DOHH2 (cell line): Measurements from ENCODE around the gene MPPED1.

Experiments
- EZH2phosphoT487 ChIP-seq: fragments of 200-600 bp; sonication (generic); IDR thresholded peaks from 2 replicates; pipeline ENCODE4 v1.6.1; 2017; ENCODE audit warnings: borderline replicate concordance, mild to moderate bottlenecking, antibody characterized with exemption, low read length, moderate library complexity, mixed read lengths
- TF ChIP-seq, protein P1 (sequence below): fragments of 200-600 bp; sonication (generic); IDR thresholded peaks from one replicate; pipeline ENCODE4 v1.5.1; 2014; ENCODE audit warnings: antibody characterized with exemption, mild to moderate bottlenecking, low read depth, low read length; ENCODE audit not compliant: poor library complexity, severe bottlenecking

DNA sequence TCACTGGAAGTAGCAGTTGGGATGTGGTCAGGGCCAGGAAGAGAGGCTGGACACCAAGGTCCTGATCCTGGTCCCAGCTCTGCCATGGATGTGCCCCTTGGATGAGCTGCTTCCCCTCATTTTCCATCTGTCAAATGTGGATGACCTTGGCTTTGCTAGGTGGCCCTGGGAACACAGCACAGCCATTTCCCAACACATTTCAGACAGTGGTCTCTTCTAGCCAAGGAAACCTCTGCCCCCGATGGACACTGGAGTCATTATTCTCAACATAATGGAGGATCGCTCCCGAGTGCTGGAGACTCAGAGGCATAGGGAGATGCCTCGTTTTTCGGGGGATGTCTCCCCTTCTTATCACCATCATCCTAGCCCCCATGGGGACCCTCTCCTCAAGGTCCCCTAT, 13.6 kb upstream of the MPPED1 start:
- TF ChIP-seq, protein P1, sequence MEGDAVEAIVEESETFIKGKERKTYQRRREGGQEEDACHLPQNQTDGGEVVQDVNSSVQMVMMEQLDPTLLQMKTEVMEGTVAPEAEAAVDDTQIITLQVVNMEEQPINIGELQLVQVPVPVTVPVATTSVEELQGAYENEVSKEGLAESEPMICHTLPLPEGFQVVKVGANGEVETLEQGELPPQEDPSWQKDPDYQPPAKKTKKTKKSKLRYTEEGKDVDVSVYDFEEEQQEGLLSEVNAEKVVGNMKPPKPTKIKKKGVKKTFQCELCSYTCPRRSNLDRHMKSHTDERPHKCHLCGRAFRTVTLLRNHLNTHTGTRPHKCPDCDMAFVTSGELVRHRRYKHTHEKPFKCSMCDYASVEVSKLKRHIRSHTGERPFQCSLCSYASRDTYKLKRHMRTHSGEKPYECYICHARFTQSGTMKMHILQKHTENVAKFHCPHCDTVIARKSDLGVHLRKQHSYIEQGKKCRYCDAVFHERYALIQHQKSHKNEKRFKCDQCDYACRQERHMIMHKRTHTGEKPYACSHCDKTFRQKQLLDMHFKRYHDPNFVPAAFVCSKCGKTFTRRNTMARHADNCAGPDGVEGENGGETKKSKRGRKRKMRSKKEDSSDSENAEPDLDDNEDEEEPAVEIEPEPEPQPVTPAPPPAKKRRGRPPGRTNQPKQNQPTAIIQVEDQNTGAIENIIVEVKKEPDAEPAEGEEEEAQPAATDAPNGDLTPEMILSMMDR: no peak
- TF ChIP-seq EZH2phosphoT487: no peak
